HTERT RPE-1 (cell line): ENCODE data around the gene NUDT22.

ENCODE experiments used
- in situ Hi-C: fragments of 300-500 bp; cut with MboI; formaldehyde crosslinking; loops from 4 replicates; pipeline ENCODE4 v1.14.3; 2020; ENCODE audit warnings: low sequenced_read_pairs

Gene NUDT22

DNA sequence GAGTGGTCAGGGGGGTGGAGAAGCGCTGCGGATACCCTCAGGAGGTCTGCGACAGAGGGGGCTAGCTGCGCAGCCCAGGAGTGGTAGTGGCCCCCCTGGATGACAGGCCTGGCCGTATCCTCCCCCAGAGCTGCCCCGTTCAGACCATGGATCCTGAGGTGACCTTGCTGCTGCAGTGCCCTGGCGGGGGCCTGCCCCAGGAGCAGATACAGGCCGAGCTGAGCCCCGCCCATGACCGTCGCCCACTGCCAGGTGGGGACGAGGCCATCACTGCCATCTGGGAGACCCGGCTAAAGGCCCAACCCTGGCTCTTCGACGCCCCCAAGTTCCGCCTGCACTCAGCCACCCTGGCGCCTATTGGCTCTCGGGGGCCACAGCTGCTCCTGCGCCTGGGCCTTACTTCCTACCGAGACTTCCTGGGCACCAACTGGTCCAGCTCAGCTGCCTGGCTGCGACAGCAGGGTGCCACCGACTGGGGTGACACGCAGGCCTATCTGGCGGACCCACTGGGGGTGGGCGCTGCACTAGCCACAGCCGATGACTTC lies 505 bp downstream of the NUDT22 start:
- in situ Hi-C loops = no loop called here

DNA sequence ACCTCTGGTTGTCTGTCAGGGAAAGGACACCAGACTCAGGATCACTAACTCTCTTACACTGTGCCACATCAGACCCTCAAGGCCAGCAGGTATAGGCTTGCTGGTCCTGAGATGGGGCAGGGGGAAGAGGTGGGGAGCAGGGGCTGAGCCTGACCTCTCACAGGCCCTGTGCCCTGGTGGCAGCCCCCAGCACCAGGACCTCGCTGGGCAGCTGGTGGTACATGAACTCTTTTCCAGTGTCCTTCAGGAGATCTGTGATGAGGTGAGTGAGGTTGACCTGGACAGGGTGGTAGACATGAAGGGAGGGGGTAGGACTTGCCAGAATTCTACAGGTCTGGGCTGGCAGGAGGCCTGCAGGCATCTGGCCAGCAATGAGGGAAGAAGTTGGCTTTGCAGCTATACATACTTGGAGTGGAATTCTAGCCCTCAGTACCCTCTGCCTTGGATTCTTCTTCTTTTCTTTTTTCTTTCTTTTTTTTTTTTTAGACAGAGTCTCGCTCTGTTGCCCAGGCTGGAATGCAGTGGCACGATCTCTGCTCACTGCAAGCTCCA lies 1.4 kb downstream of the NUDT22 start:
- in situ Hi-C loops = no loop called here

DNA sequence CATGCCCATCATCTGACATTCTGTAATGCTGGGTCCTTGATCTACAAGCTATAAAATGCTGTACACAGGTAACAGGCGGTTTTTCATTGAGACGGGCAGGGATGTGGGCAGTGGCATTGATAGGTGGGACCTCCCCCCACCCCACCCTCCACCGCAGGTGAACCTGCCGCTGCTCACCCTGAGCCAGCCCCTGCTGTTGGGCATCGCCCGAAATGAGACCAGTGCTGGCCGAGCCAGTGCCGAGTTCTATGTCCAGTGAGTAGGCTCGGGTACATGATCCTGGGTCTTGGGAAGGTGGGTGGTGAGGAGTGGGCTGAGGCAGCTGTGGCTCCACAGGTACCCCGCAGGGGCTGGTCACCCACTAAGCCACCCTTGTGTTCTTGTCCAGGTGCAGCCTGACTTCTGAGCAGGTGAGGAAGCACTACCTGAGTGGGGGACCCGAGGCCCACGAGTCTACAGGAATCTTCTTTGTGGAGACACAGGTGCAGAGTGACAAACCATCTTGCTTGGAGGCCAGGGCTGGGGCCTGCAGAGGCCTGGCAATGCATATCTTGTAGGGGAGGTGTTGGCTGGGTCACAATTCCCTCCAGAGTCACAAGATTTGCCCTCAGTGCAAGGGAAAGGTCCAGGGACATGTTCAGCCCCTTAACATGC lies 3.1 kb downstream of the NUDT22 start:
- in situ Hi-C loops = no loop called here

DNA sequence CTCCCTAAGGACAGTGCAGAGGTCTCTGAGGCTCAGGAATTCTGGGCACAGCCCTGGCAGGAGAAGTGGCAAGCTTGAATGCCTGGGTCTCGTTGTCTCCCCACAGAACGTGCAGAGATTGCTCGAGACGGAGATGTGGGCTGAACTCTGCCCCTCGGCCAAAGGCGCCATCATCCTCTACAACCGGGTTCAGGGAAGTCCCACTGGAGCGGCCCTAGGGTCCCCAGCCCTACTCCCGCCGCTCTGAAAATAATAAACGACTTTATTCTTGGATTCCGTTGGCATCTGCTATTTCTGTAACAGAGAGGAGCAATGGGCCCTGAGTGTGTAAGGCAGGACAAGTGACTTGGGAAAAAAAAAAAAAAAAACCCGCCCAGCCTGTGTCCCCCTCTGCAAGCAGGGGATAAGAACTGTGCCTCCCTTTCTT lies 3.7 kb downstream of the NUDT22 start:
- in situ Hi-C loops = no loop called here

DNA sequence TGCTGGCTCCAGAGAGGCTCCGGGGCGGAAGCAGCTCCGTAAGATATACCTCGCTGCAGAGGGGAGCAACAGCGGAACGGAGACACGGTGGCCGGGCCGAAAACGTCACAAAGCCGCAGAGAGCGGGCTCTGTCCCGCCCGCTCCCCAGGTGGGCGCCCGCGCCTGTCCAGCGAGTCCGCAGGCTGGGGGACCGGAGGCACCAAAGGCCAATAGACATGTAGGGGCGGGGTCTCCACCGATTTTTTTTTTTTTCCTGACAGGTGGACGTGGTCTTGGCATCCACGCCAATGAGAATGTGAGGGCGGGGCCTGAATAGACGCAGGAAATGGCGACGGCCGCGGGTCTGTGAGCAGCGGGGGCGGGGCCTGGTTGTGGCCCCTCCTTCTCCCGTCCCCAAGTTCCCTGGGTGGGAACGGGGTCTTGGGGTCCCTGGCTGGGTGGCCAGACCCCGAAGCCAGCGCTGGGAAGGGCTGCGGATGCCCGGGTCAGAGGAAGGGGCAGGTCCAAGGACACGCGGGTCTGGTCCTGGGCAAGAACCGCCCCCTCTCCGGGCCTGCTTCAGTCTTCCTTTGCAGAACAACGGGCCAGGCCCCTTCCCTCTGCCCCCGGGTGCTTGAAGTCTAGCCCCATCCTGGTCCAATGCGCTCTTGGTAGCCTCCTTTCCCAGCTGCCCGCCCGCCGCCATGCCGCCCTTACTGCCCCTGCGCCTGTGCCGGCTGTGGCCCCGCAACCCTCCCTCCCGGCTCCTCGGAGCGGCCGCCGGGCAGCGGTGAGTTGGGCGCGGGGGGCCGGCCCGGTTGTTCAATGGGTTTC lies 4.3 kb downstream of the NUDT22 start, which contains the start of gene DNAJC4:
DNAJC4 (plus strand) TSS at position 378 of the 814 bp plus-strand sequence; CDS start at position 685, 307 bp downstream.
- in situ Hi-C loops = no loop called here

DNA sequence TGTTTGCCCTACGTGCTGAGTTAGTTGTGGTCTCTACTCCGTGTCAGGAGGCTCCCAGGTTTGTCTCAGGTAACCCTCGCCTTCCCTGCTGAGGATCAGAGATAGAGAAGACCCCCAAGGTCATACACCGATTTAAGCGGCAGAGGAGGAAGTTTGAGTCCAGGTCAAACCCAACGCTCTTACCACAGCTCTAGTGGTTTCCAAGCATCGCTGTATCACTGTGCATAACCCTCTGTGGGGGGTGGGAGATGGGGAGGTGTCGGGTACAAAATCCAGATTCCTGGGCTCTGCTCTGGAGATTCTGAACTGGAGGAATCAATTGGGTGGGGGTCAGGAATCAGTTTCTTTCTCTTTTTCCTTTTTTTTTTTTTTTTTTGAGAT lies 4.9 kb downstream of the NUDT22 start:
- in situ Hi-C loops = no loop called here

DNA sequence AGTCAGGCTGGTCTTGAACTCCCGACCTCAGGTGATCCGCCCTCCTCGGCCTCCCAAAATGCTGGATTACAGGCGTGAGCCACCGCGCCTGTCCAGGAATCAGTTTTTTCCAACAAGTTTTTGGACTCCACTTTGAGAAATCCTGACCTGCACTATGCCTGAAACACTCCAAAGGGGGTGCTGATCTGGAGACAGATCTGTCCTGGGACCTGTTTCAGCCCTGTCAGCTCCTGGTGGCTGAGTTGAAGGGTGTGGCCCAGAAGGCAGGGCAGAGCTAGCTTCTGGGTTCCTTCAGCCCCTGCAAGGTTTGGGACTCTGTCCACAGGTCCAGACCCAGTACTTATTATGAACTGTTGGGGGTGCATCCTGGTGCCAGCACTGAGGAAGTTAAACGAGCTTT lies 5.5 kb downstream of the NUDT22 start:
- in situ Hi-C loops = no loop called here

DNA sequence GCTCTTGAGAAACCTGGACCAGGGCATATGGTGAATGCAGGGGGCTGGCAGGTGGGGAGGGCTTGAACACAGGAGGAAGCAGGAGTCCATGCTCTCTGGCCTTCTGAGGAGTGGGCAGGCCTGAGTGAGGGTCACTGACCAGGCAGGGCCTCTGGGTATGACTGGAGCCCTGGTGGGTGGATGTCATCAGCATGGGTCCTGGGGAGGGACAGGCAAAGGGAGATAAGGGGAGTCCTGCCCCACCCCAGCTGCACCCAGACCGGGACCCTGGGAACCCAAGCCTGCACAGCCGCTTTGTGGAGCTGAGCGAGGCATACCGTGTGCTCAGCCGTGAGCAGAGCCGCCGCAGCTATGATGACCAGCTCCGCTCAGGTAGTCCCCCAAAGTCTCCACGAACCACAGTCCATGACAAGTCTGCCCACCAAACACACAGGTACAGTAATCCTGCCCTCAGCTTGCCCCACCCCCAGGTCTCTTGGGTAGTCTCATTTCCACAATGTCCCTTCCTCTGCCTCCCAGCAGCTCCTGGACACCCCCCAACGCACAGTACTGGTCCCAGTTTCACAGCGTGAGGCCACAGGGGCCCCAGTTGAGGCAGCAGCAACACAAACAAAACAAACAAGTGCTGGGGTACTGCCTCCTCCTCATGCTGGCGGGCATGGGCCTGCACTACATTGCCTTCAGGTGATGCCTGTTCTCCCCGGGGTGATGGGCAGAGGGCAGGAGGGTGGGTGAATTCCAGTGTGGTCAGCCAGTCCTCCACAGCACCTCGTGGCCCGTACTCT lies 6.3 kb downstream of the NUDT22 start:
- in situ Hi-C loops = no loop called here

DNA sequence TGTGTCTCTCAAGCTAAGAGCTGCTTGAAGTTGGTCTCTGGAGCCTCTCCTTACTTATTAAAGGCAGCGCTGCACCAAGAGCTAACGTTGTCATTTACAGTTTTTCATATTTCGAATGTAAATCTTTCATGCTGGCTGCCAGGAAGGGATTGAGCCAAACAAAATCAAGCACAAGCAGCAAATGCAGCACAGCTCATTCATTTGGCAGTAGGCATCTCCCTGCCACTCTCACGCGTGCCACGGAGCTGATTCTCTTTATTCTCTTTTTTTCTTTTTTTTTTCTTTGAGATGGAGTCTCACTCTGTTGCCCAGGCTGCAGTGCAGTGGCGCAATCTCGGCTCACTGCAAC lies 6.9 kb downstream of the NUDT22 start:
- in situ Hi-C loops = no loop called here

DNA sequence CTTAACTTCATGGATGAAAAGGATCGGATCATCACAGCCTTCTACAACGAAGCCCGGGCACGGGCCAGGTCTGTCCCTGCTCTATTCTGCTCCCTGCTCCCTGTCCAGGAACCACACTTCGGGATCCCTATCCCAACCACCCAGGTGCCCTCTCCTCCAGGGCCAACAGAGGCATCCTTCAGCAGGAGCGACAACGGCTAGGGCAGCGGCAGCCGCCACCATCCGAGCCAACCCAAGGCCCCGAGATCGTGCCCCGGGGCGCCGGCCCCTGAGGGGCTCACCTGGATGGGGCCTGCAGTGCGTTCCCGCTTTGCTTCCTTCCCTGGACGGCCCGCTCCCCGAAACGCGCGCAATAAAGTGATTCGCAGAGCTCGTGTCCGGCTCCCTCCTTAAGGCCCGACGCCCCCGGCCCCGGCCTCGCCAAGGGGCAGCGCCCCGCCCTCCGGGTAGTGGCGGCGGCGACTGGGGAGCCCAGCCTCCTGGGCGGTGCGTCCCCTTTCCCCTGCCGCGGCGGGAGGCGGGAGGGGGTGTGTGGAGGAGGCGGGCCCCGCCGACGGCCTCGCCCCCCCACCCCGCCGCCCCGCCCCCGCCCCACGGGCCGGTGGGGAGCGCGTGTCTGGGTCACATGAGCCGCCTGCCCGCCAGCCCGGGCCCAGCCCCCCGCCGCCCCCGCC lies 8.0 kb downstream of the NUDT22 start, which contains the start of gene VEGFB:
VEGFB (plus strand) TSS at position 672 of the 674 bp plus-strand sequence. CDS start 250 bp downstream, outside the sequence.
- in situ Hi-C loops = no loop called here

DNA sequence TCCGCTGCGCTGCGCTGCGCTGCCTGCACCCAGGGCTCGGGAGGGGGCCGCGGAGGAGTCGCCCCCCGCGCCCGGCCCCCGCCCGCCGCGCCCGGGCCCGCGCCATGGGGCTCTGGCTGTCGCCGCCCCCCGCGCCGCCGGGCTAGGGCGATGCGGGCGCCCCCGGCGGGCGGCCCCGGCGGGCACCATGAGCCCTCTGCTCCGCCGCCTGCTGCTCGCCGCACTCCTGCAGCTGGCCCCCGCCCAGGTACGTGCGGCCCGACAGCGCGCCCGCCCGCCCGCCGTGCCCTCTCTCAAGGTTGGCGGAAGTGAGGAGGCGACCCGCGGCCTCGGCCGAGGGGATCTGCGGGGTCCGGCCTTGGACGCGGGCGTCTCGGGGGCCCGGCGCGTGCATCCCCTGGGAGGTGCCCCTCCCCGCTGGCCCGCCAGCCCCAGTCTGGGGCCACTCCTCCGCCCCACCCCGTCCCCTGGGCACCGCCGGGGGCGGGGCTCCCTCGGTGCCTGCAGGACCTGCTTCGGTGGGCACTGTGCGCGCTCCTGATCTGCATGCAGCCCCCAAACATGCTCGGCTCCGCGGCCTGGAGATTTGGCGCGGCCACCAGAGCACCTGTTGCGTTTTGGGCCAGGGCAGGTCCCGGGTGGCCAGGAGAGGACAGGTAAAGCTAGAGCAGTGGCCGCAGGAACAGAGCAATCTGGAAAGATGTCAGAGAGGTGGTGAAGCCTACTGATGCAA lies 8.7 kb downstream of the NUDT22 start:
- in situ Hi-C loops = no loop called here

DNA sequence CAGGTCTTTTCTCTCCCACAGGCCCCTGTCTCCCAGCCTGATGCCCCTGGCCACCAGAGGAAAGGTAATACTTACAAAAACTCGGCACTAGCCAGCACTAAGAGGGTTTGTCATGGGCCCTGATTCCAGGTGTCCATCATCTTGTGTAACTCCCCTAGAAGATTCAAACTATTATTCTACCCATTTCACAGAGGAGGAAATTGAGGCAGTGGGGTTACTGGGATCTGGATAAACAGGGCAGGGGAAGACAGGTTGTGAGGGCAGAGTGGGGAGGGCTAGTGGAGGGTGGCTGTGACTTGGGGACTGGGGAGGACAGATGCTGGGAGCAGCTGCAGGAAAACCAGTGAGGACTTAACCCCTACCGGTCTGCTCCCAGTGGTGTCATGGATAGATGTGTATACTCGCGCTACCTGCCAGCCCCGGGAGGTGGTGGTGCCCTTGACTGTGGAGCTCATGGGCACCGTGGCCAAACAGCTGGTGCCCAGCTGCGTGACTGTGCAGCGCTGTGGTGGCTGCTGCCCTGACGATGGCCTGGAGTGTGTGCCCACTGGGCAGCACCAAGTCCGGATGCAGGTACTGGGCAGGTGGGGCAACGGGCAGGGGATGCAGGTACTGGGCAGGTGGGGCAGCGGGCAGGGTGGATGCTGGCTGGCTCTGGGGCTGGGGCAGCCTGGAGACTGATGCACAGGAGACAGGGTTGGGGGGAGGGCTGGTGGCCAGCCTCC lies 9.5 kb downstream of the NUDT22 start:
- in situ Hi-C loops = no loop called here

DNA sequence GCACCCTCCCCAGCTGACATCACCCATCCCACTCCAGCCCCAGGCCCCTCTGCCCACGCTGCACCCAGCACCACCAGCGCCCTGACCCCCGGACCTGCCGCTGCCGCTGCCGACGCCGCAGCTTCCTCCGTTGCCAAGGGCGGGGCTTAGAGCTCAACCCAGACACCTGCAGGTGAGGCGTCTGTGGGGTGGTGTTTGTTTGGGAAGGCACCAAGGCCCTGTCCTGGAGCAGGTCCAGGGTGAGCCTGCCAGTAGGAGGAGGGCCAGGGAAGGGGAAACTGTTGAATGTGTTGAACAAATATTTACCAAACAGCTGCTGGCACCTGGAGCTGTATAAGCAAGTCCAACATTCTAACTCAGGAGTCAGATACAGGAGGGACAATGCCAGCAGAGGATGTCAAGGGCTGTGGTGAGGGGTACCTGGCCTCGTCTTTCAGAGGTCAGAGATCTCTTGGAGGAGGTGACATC lies 11.4 kb downstream of the NUDT22 start:
- in situ Hi-C loops = no loop called here

DNA sequence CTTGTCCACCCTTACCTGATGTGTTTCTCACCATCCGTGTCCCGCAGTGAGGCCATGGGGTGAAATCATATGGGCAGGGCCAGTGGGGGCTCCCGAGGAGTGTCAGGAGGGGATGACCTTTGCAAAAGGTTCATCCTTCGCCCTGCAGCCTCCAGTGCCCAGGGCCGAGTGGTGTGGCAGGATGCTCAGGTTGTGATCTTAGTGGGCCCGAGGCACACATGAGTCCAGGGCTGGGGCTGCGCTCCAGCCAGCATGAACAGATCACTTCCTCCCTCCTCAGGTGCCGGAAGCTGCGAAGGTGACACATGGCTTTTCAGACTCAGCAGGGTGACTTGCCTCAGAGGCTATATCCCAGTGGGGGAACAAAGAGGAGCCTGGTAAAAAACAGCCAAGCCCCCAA lies 12.0 kb downstream of the NUDT22 start:
- in situ Hi-C loops = no loop called here

DNA sequence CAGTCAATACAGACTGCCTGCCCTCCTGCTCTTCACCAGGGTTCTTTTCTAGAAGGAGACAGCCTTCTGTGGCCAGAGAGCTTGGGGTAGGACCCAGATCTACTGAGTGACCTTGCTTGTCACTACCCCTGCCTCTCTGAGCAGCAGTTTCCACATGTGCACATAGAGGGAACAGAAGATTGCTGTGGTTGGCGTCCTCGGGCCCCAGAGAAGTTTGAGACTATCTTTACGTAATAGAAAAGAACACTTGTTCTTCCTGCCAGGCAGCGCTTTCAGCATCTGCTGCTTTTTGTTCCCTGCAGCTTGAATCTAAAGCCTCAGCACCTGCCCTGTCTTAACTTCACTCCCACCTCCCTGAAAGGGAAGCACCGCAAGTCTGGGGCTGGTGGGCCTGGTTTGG lies 12.9 kb downstream of the NUDT22 start:
- in situ Hi-C loops = no loop called here

DNA sequence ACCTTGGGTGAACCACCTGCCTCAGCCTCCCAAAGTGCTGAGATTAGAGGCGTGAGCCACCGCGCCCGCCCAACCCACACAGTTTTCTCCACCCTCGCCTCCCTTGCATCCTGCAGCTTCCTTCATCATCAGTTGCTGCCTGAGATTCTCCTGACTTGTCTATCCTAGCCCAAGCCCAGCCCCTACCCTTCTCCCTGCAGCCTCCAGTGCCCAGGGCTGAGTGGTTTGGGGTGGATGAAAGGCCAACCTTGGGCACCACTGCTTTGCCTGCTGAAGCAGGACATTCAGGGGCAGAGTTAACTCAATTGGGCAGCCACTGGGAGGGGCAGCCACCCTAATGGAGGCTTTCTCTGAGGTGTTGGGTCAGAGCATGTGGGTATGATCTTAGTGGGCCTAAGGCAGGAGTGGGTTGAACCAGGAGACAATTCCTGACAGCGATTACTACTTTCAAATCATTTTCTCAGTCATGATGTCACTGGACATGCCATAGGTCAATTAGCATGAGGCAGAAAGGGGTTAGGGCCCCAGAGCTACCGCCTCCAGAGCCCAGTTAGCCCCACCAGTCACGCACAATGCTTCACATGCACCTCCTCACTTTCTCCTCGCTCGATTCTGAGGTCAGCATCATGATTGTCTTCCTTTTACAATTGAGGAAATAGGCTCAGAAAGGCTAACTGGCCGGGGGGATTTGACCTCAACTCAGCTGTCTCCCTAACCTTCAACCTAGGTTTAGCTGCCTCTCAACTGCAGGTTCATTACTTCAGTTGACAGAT lies 13.8 kb downstream of the NUDT22 start:
- in situ Hi-C loops = no loop called here

DNA sequence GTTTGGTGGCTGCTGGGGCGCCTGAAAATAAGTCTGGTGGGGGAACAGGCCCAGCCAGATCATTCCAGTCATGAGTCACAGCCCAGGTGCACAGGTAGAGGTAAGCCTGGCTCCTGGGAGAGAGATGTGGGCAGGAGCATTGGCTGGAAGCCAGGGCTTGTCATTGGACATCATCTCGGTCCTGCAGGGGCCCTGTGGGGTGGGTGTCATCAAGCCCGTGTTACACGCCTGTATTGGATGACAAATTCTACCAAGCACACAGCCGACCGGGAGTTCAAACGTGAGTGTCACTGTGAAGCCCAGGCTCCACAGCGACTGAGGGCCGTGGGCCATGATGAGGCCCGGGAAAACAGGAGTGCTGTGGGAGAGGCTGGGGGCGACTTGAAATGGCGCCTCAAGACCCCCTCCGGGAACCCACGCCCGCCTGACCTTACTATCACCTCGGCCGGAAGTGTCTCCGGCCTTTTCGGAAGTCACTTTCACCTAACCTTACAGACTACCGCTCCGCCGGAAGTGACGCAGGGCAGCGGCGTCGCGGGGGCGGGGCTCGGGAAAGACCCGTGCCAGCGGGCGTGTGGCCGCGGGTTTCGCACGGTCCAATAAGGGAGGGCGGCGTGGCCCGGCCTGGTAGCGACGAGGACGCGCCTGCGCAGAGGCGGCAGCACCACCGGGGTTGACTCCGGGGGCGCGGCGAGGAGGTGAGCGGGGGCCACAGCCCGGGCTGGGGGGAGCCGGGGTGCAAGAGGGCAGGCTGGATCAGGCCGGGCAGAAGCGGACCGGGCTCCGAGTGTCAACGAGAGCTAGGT lies 14.6 kb downstream of the NUDT22 start, which contains the start of gene FKBP2:
FKBP2 (plus strand) TSS at position 661 of the 806 bp plus-strand sequence. CDS start 1,293 bp downstream, outside the sequence.
- in situ Hi-C loops = no loop called here

DNA sequence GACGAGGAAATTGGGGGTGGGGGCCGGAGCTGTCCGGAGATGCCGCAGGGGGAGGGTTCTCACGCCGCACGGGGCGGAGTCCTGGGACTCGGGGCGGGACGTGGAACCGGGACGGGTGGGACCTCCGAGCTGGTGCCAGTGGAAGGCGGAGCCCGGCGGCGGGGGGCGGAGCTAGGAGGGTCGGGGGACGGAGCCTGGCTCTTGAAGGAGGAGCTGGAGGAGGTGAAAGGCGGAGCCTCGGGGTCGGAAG lies 15.1 kb downstream of the NUDT22 start:
- in situ Hi-C loops = no loop called here
